ENCODE data around the gene UQCRC2. TPM values are rescaled to one million over a fixed set of nuclear protein-coding genes. Genes with fewer than 3 reads are reported as not detected.

UQCRC2 gene
- total RNA-seq, 2 donors from 2014 or later = 147 to 168 TPM

Other genes with a start within 250 kb of the UQCRC2 start
- 100 to 1,000 TPM; 121 to 148 TPM for gene NPIPB4, start 95.6 kb upstream of the UQCRC2 start, total RNA-seq
- not detected for gene PDZD9, start 47.8 kb downstream of the UQCRC2 start, total RNA-seq
- 10 to 100 TPM; 13.3 to 16.1 TPM for gene MOSMO, start 54.8 kb downstream of the UQCRC2 start, total RNA-seq
- gene VWA3A, start 139.2 kb downstream of the UQCRC2 start, total RNA-seq = not detected
- gene SDR42E2, start 209.1 kb downstream of the UQCRC2 start, total RNA-seq = not detected

Measured in posterior vena cava (tissue), 2 donors.